Stimulated activated CD4-positive, alpha-beta T cell treated with anti-CD3 and anti-CD28 coated beads, Interleukin-1b, Interleukin-23, amount 100 ng/mL, for 4 hours (primary cell): ENCODE measurements around the gene MAPK1IP1L.
"Not testable (repeated sequence)": the region's sequence is repeated elsewhere in the genome, so short reads cannot be mapped to it uniquely, and the experiment has no call there.

Experiments
- DNase-seq, 2 donors: peaks; one replicate each; pipeline ENCODE4 v3.0.0-alpha.2; 2020; ENCODE audit warnings: low read depth in 2 of 2

MAPK1IP1L gene

GRCh38 chr14:55054098-55054497, 2.7 kb downstream of the MAPK1IP1L start:
- no peak for DNase-seq

GRCh38 chr14:55057919-55058318, 6.5 kb downstream of the MAPK1IP1L start:
- no peak for DNase-seq

GRCh38 chr14:55059333-55059732, 7.9 kb downstream of the MAPK1IP1L start:
- no peak for DNase-seq

- no peak for DNase-seq
These were observed 11.3 kb downstream of the MAPK1IP1L start for GRCh38 chr14:55062517-55063351.

- DNase-seq, result not testable (repeated sequence)
These were observed 13.4 kb downstream of the MAPK1IP1L start for GRCh38 chr14:55064896-55065295.

GRCh38 chr14:55065411-55065810, 14.0 kb downstream of the MAPK1IP1L start:
- DNase-seq, result no peak

- no peak for DNase-seq
These were observed 14.8 kb downstream of the MAPK1IP1L start for GRCh38 chr14:55066223-55066622.

- DNase-seq, result no peak
These were observed 19.5 kb downstream of the MAPK1IP1L start for GRCh38 chr14:55070981-55071411.

- no peak for DNase-seq
These were observed 20.6 kb downstream of the MAPK1IP1L start for GRCh38 chr14:55071870-55072640.

- no peak for DNase-seq
These were observed 22.4 kb downstream of the MAPK1IP1L start for GRCh38 chr14:55073856-55074255.

- DNase-seq, result no peak
These were observed 23.2 kb downstream of the MAPK1IP1L start for GRCh38 chr14:55074662-55075061.

- no peak for DNase-seq
These were observed 24.3 kb downstream of the MAPK1IP1L start for GRCh38 chr14:55075628-55076175.

GRCh38 chr14:55077170-55078151, 26.0 kb downstream of the MAPK1IP1L start:
- DNase-seq, result no peak

- DNase-seq, result not testable (repeated sequence)
These were observed 28.5 kb downstream of the MAPK1IP1L start for GRCh38 chr14:55079961-55080360.

GRCh38 chr14:55084401-55085059, 33.1 kb downstream of the MAPK1IP1L start:
- no peak for DNase-seq

GRCh38 chr14:55085060-55085660, 33.7 kb downstream of the MAPK1IP1L start:
- DNase-seq, result no peak

GRCh38 chr14:55086938-55087337, 35.5 kb downstream of the MAPK1IP1L start:
- no peak for DNase-seq

- no peak for DNase-seq
These were observed 36.9 kb downstream of the MAPK1IP1L start for GRCh38 chr14:55088356-55088755.

- DNase-seq, result no peak
These were observed 40.9 kb downstream of the MAPK1IP1L start for GRCh38 chr14:55092341-55092740.
